ENCODE data around the gene ACOT9. TPM values are rescaled to one million over a fixed set of nuclear protein-coding genes. Genes with fewer than 3 reads are reported as not detected.

Gene ACOT9
- total RNA-seq, 1 experiment from 2014 or later = 44.5 TPM

DNA sequence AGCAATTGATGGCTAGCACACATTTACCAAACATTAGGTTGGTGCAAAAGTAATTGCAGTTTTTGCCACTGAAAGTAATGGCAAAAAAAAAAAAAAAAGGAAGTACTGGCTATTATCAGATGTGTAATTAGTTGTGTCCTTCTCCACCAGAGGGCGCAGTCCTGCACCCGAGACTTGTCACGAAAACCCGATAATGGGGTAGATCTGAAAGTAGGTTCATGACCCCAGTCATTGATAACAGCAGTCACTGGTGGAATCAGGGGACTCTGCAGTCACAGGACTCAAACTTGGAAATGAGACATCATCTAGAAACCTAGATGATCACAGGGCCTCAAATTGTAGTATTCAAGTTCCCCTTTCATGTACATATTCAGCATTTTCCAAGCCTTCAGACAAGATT lies 13.1 kb upstream of the ACOT9 start:
- BruUV-seq (replicated peaks) = no TSS peak
- no peak overlapping the region for H3K4me3 ChIP-seq (ENCODE audit: low read depth in 2 of 2, low read length in 2 of 2)
- no peaks in the 10 kb centered on the region for H3K27me3 ChIP-seq (ENCODE audit: control insufficient read depth, insufficient read depth, low read length)
- in situ Hi-C loops (cut with HindIII; ENCODE audit: low pct_unique_long_range_greater_than_20kb, low sequenced_read_pairs) = no loop called here
- POLR2A ChIA-PET = no interaction called here
- H3K4me1 ChIP-seq (ENCODE audit: control insufficient read depth, insufficient read depth, low read length) = no peaks in the 10 kb centered on the region
- DNase-seq (ENCODE audit: low read depth, low spot score) (no peak), ATAC-seq (no peak)
- peak; percentile 78 for TF ChIP-seq CTCF (IDR thresholded peaks at IDR 0.05)
- TF ChIP-seq, protein P1, sequence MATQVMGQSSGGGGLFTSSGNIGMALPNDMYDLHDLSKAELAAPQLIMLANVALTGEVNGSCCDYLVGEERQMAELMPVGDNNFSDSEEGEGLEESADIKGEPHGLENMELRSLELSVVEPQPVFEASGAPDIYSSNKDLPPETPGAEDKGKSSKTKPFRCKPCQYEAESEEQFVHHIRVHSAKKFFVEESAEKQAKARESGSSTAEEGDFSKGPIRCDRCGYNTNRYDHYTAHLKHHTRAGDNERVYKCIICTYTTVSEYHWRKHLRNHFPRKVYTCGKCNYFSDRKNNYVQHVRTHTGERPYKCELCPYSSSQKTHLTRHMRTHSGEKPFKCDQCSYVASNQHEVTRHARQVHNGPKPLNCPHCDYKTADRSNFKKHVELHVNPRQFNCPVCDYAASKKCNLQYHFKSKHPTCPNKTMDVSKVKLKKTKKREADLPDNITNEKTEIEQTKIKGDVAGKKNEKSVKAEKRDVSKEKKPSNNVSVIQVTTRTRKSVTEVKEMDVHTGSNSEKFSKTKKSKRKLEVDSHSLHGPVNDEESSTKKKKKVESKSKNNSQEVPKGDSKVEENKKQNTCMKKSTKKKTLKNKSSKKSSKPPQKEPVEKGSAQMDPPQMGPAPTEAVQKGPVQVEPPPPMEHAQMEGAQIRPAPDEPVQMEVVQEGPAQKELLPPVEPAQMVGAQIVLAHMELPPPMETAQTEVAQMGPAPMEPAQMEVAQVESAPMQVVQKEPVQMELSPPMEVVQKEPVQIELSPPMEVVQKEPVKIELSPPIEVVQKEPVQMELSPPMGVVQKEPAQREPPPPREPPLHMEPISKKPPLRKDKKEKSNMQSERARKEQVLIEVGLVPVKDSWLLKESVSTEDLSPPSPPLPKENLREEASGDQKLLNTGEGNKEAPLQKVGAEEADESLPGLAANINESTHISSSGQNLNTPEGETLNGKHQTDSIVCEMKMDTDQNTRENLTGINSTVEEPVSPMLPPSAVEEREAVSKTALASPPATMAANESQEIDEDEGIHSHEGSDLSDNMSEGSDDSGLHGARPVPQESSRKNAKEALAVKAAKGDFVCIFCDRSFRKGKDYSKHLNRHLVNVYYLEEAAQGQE (IDR thresholded peaks at IDR 0.05; ENCODE audit: insufficient read depth in 1 of 2, low read depth in 2 of 2, low read length in 1 of 2) = no peak
- H3K27ac ChIP-seq (ENCODE audit: low read length) = no peak overlapping the region
- no peaks in the 10 kb centered on the region for H3K9me3 ChIP-seq (ENCODE audit: control insufficient read depth, insufficient read depth, low read depth, low read length)
- no peaks in the 10 kb centered on the region for H3K36me3 ChIP-seq (ENCODE audit: control insufficient read depth, insufficient read depth, low read length)
- CTCF ChIA-PET = interaction anchor here (1.6 kb wide), 1 partner anchor 145 kb away, joined by 6 read pairs; no protein-coding TSS in a partner anchor
- intact Hi-C loops (cut with micrococcal nuclease; ENCODE audit: unreplicated experiment) = loop anchor here (10.0 kb wide), 1 partner anchor 149 kb away; the partner anchor contains the start of genes APOO and CXorf58

DNA sequence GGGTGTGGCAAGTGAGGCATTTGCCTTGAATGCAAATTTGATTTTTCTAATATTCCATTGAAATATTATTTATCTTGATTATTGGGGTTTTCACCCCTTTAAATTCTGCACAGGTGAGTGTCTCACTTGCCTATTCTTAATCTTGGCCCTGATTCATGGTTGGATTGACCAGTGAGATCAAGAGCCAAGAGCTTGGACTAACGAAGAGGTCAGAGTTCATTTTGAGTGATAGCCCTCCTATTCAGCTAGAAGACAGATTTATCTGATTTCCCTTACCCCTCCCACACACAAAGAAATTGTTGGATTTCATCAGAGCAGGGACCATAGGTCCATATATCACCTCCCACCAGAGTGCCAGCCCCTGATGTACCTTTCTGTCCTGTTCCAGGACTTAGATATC lies 11.6 kb upstream of the ACOT9 start:
- no peak overlapping the region for H3K4me3 ChIP-seq (ENCODE audit: low read depth in 2 of 2, low read length in 2 of 2)
- TSS peak; percentile 59 for BruUV-seq (replicated peaks)
- H3K36me3 ChIP-seq (ENCODE audit: control insufficient read depth, insufficient read depth, low read length) = no peaks in the 10 kb centered on the region
- TF ChIP-seq POLR2AphosphoS5 (IDR thresholded peaks at IDR 0.05; ENCODE audit: low read depth, low read length) (no peak), SIN3A (IDR thresholded peaks at IDR 0.05; ENCODE audit: borderline replicate concordance, insufficient read depth, low read depth, low read length) (no peak), TCF7L2 (IDR thresholded peaks at IDR 0.05; ENCODE audit: low read depth, low read length) (no peak), CTCF (IDR thresholded peaks at IDR 0.05) (no peak)
- TF ChIP-seq, protein P1 (IDR thresholded peaks at IDR 0.05; ENCODE audit: insufficient read depth in 1 of 2, low read depth in 2 of 2, low read length in 1 of 2) = no peak
- ATAC-seq (no peak), DNase-seq (ENCODE audit: low read depth, low spot score) (no peak)
- no peaks in the 10 kb centered on the region for H3K9me3 ChIP-seq (ENCODE audit: control insufficient read depth, insufficient read depth, low read depth, low read length)
- H3K27me3 ChIP-seq (ENCODE audit: control insufficient read depth, insufficient read depth, low read length) = no peaks in the 10 kb centered on the region
- in situ Hi-C loops (cut with HindIII; ENCODE audit: low pct_unique_long_range_greater_than_20kb, low sequenced_read_pairs) = no loop called here
- intact Hi-C loops (cut with micrococcal nuclease; ENCODE audit: unreplicated experiment) = loop anchor here (10.0 kb wide), 1 partner anchor 150 kb away; the partner anchor contains the start of genes APOO and CXorf58
- no peak overlapping the region for H3K27ac ChIP-seq (ENCODE audit: low read length)
- POLR2A ChIA-PET = no interaction called here
- CTCF ChIA-PET = no interaction called here
- no peaks in the 10 kb centered on the region for H3K4me1 ChIP-seq (ENCODE audit: control insufficient read depth, insufficient read depth, low read length)
